ENCODE measurements around the gene EHBP1L1. TPM values are rescaled to one million over a fixed set of nuclear protein-coding genes. Genes with fewer than 3 reads are reported as not detected.

Gene EHBP1L1
- total and polyA plus RNA-seq, 2 of the 13 experiments (the other 11 are each of a cell fraction or from before 2014, with no cell fraction given), result 8.3 to 10.6 TPM

DNA sequence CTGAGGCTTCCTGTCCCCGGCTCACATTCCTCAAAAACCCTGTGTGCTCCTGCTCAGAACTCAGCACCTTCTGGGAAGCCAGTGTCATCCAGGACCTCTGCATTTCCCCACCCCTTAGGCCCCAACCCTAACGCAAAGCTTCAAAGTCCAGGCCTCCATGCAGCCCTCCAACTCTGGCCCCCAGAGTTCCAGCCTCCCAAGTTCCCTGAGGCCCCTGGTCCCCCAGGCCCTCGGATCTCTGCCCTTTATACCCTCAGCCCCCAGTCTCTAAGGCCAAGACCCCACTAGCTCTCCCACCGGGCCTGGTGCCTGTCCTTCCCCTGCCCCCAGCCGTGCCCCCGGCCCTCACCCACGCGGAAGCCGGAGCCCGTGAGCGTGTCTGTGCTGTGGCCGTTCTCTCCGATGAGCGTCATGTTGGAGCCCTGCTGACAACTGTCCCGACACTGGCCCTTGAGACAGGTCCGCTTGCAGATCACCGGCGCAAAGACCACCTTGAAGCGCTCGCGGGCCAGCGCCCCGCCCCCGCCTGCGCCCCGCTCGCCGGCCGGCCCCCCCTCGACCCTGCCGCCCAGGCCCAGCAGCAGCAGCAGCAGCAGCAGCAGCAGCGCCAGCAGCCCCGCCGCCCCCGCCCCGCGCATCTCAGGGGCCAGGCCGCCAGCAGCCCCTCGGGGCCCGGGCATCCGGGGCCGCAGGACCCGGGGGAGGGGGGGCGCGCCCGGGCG lies 18.4 kb upstream of the EHBP1L1 start (continued):
- TF ChIP-seq KDM2A (CRISPR knock-in tag; IDR thresholded peaks at IDR 0.05; ENCODE audit: borderline replicate concordance, low read depth) (peak; percentile 38; the same call in 1 of the 2 replicates), KDM5A (IDR thresholded peaks at IDR 0.05; ENCODE audit: borderline replicate concordance, low read length) (no peak; the same call in 1 of the 2 replicates), ZNF253 (CRISPR knock-in tag; IDR thresholded peaks at IDR 0.05; ENCODE audit: borderline replicate concordance) (no peak), POLR2AphosphoS5 (IDR thresholded peaks at IDR 0.05; ENCODE audit: low read depth, low read length) (peak; percentile 66), ZBTB3 (CRISPR knock-in tag; IDR thresholded peaks at IDR 0.05; ENCODE audit: borderline replicate concordance, low read depth) (no peak), SIN3A (IDR thresholded peaks at IDR 0.05; ENCODE audit: borderline replicate concordance, low read depth, low read length) (no peak), ZFP62 (CRISPR knock-in tag; IDR thresholded peaks at IDR 0.05) (no peak), REL (CRISPR knock-in tag; conservative IDR thresholded peaks at IDR 0.05) (no peak), ISL2 (CRISPR knock-in tag; IDR thresholded peaks at IDR 0.05) (no peak), ZNF776 (CRISPR knock-in tag; IDR thresholded peaks at IDR 0.05) (0 out of 2 replicates have a peak, but pooled peaks have one; percentile 16), SOX6 (IDR thresholded peaks at IDR 0.05) (no peak), SOX6 (CRISPR knock-in tag; IDR thresholded peaks at IDR 0.05) (no peak), ZEB1 (IDR thresholded peaks at IDR 0.05; ENCODE audit: insufficient replicate concordance, low read depth) (no peak), EP300 (IDR thresholded peaks at IDR 0.05; ENCODE audit: low read depth in 2 of 2, low read length in 2 of 2) (0 out of 4 replicates have a peak, but pooled peaks of 1 of the 2 experiments have one; percentile 18), EP300 (CRISPR knock-in tag; IDR thresholded peaks at IDR 0.05; ENCODE audit: borderline replicate concordance) (no peak), MXD4 (CRISPR knock-in tag; IDR thresholded peaks at IDR 0.05) (0 out of 2 replicates have a peak, but pooled peaks have one; percentile 55), CENPX (CRISPR knock-in tag; IDR thresholded peaks at IDR 0.05) (no peak)
- TF ChIP-seq, protein P1, sequence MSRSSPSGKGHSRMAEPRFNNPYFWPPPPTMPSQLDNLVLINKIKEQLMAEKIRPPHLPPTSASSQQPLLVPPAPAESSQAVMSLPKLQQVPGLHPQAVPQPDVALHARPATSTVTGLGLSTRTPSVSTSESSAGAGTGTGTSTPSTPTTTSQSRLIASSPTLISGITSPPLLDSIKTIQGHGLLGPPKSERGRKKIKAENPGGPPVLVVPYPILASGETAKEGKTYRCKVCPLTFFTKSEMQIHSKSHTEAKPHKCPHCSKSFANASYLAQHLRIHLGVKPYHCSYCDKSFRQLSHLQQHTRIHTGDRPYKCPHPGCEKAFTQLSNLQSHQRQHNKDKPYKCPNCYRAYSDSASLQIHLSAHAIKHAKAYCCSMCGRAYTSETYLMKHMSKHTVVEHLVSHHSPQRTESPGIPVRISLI (CRISPR knock-in tag; IDR thresholded peaks at IDR 0.05; ENCODE audit: borderline replicate concordance), result no peak
- TF ChIP-seq, protein P2, sequence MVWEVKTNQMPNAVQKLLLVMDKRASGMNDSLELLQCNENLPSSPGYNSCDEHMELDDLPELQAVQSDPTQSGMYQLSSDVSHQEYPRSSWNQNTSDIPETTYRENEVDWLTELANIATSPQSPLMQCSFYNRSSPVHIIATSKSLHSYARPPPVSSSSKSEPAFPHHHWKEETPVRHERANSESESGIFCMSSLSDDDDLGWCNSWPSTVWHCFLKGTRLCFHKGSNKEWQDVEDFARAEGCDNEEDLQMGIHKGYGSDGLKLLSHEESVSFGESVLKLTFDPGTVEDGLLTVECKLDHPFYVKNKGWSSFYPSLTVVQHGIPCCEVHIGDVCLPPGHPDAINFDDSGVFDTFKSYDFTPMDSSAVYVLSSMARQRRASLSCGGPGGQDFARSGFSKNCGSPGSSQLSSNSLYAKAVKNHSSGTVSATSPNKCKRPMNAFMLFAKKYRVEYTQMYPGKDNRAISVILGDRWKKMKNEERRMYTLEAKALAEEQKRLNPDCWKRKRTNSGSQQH (CRISPR knock-in tag; IDR thresholded peaks at IDR 0.05; ENCODE audit: low read depth), result no peak
- TF ChIP-seq, protein P3, sequence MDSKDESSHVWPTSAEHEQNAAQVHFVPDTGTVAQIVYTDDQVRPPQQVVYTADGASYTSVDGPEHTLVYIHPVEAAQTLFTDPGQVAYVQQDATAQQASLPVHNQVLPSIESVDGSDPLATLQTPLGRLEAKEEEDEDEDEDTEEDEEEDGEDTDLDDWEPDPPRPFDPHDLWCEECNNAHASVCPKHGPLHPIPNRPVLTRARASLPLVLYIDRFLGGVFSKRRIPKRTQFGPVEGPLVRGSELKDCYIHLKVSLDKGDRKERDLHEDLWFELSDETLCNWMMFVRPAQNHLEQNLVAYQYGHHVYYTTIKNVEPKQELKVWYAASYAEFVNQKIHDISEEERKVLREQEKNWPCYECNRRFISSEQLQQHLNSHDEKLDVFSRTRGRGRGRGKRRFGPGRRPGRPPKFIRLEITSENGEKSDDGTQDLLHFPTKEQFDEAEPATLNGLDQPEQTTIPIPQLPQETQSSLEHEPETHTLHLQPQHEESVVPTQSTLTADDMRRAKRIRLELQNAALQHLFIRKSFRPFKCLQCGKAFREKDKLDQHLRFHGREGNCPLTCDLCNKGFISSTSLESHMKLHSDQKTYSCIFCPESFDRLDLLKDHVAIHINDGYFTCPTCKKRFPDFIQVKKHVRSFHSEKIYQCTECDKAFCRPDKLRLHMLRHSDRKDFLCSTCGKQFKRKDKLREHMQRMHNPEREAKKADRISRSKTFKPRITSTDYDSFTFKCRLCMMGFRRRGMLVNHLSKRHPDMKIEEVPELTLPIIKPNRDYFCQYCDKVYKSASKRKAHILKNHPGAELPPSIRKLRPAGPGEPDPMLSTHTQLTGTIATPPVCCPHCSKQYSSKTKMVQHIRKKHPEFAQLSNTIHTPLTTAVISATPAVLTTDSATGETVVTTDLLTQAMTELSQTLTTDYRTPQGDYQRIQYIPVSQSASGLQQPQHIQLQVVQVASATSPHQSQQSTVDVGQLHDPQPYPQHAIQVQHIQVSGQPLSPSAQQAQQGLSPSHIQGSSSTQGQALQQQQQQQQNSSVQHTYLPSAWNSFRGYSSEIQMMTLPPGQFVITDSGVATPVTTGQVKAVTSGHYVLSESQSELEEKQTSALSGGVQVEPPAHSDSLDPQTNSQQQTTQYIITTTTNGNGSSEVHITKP (CRISPR knock-in tag; IDR thresholded peaks at IDR 0.05; ENCODE audit: low read depth), result no peak
- TF ChIP-seq, protein P4, sequence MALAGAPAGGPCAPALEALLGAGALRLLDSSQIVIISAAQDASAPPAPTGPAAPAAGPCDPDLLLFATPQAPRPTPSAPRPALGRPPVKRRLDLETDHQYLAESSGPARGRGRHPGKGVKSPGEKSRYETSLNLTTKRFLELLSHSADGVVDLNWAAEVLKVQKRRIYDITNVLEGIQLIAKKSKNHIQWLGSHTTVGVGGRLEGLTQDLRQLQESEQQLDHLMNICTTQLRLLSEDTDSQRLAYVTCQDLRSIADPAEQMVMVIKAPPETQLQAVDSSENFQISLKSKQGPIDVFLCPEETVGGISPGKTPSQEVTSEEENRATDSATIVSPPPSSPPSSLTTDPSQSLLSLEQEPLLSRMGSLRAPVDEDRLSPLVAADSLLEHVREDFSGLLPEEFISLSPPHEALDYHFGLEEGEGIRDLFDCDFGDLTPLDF (CRISPR knock-in tag; IDR thresholded peaks at IDR 0.05), result no peak

Data from HepG2 (cell line).